Sigmoid colon (tissue), 7 donors: ENCODE results near the gene ZBTB40. TPM values are rescaled to one million over a fixed set of nuclear protein-coding genes. Genes with fewer than 3 reads are reported as not detected.

Source experiments
- DNase-seq: peaks from one replicate; pipeline ENCODE4 v3.0.0-alpha.2; 2019
- H3K27ac ChIP-seq, 4 donors: fragments of 200-600 bp; sonication (generic); one replicate each; pipeline ENCODE4 v1.5.1; 2016 to 2019; ENCODE audit warnings: mild to moderate bottlenecking in 1 of 4
- H3K27me3 ChIP-seq, 3 donors: fragments of 200-600 bp; sonication (generic); one replicate each; pipeline ENCODE4 v1.5.1; 2019; ENCODE audit warnings: mild to moderate bottlenecking in 1 of 3
- H3K36me3 ChIP-seq, 4 donors: fragments of 200-600 bp; sonication (generic); one replicate each; pipeline ENCODE4 v1.5.1; 2016 to 2019
- H3K4me1 ChIP-seq, 4 donors: fragments of 200-600 bp; sonication (generic); one replicate each; pipeline ENCODE4 v1.5.1; 2017 to 2019
- H3K4me3 ChIP-seq, 4 donors: fragments of 200-600 bp; sonication (generic); one replicate each; pipeline ENCODE4 v1.5.1; 2017 to 2019; ENCODE audit warnings: mild to moderate bottlenecking in 2 of 4, moderate library complexity in 1 of 4
- H3K9me3 ChIP-seq, 4 donors: fragments of 200-600 bp in 3 of 4; sonication (generic) in 3 of 4; one replicate each; pipeline versions ENCODE4 v1.5.1 to v1.6.1; 2013 to 2019
- CTCF ChIP-seq, 4 experiments: fragments of 450-650 bp in 3 of 4; fragments of 200-600 bp in 1 of 4; IDR thresholded peaks; one replicate each; pipeline ENCODE4 v1.5.1; 2016 to 2019; ENCODE audit warnings: antibody characterized with exemption in 4 of 4, mild to moderate bottlenecking in 3 of 4, moderate library complexity in 2 of 4
- EP300 ChIP-seq, 4 donors: sonication (generic); formaldehyde crosslinking; IDR thresholded peaks; one replicate each; pipeline ENCODE4 v1.6.1; 2017; ENCODE audit warnings: antibody characterized with exemption in 4 of 4
- POLR2A ChIP-seq, 2 donors: fragments of 450-650 bp; IDR thresholded peaks; one replicate each; pipeline ENCODE4 v1.6.1; 2016; ENCODE audit warnings: antibody characterized with exemption in 2 of 2, mild to moderate bottlenecking in 2 of 2, moderate library complexity in 2 of 2
- POLR2AphosphoS5 ChIP-seq, 4 donors: sonication (generic); formaldehyde crosslinking; IDR thresholded peaks; one replicate each; pipeline ENCODE4 v1.6.1; 2017; ENCODE audit warnings: antibody characterized with exemption in 4 of 4
- WGBS, 2 donors: extraction: QIAGEN DNeasy Blood & Tissue Kit; methylation state at CpG; one replicate each; pipeline ENCODE4 v1.1.7; 2013; 5-methylcytosine and 5-hydroxymethylcytosine counted together
- intact Hi-C: fragments of 100-400 bp; cut with DNase I; formaldehyde crosslinking; loops from one replicate; pipeline ENCODE4 v1.15.1; 2023
- polyA plus RNA-seq, 3 donors: library from polyadenylated mRNA; stranded (reverse); fragments of 200-250 nt; gene quantifications; one replicate each; pipeline ENCODE4 v1.2.3, GENCODE V29; 2013
- total RNA-seq, 4 donors: library from RNA; depleted of rRNA; stranded (reverse); fragments of >200 nt; gene quantifications; one replicate each; pipeline ENCODE4 v1.1.0, GENCODE V29; 2016
- donor health status: healthy with polysubstance abuse.
- donor health status: Bipolar disorder and iron deficiency.
- donor health status: healthy.

Gene ZBTB40
- total and polyA plus RNA-seq, 7 donors, result 1.8 to 22.2 (median 14.3) TPM

GRCh38 chr1:22528451-22528850 lies 76.8 kb downstream of the ZBTB40 start:
- Histone ChIP-seq H3K27ac (peak overlapping the region in 1 of 4 donors; percentile 31), H3K27me3 (no peaks in the 10 kb centered on the region), H3K4me1 (peaks cover 0 to 32% (median 25%) of the 10 kb centered on the region in 4 donors), H3K9me3 (no peaks in the 10 kb centered on the region), H3K4me3 (no peak overlapping the region), H3K36me3 (peaks cover 11 to 47% (median 36%) of the 10 kb centered on the region in 4 donors)
- TF ChIP-seq EP300 (IDR thresholded peaks at IDR 0.05), result no peak
- TF ChIP-seq POLR2AphosphoS5 (IDR thresholded peaks at IDR 0.05), result no peak
- no peak for TF ChIP-seq POLR2A (IDR thresholded peaks at IDR 0.05)
- no peak for DNase-seq
- intact Hi-C loops, result no loop called here
- 96 to 98% methylated on average over 7 of the region's 7 CpGs for WGBS, 2 donors

GRCh38 chr1:22529901-22530621 lies 78.4 kb downstream of the ZBTB40 start:
- TF ChIP-seq POLR2A (IDR thresholded peaks at IDR 0.05), result no peak
- TF ChIP-seq POLR2AphosphoS5 (IDR thresholded peaks at IDR 0.05), result no peak
- TF ChIP-seq EP300 (IDR thresholded peaks at IDR 0.05), result no peak
- no peak for TF ChIP-seq CTCF (IDR thresholded peaks at IDR 0.05)
- 77 to 80% methylated on average over 12 of the region's 12 CpGs for WGBS, 2 donors
- intact Hi-C loops, result no loop called here

GRCh38 chr1:22530715-22531114 lies 79.1 kb downstream of the ZBTB40 start:
- Histone ChIP-seq H3K27ac (peak overlapping the region; percentile 2 to 67 (median 44)), H3K36me3 (peaks cover 9 to 24% (median 19%) of the 10 kb centered on the region in 4 donors), H3K27me3 (no peaks in the 10 kb centered on the region), H3K4me3 (no peak overlapping the region), H3K4me1 (peaks cover 0 to 32% (median 25%) of the 10 kb centered on the region in 4 donors), H3K9me3 (no peaks in the 10 kb centered on the region)
- intact Hi-C loops, result no loop called here
- peak; percentile 11 for DNase-seq
- WGBS, 2 donors, result 84 to 91% methylated on average over 3 of the region's 3 CpGs
- no peak for TF ChIP-seq EP300 (IDR thresholded peaks at IDR 0.05)
- TF ChIP-seq POLR2A (IDR thresholded peaks at IDR 0.05), result no peak
- no peak for TF ChIP-seq CTCF (IDR thresholded peaks at IDR 0.05)
- TF ChIP-seq POLR2AphosphoS5 (IDR thresholded peaks at IDR 0.05), result no peak

More at GRCh38 chr1:22529901-22530621, 78.4 kb downstream of the ZBTB40 start:
- no peak overlapping the region for H3K4me3 ChIP-seq
- H3K36me3 ChIP-seq, result peaks cover 9 to 31% (median 23%) of the 10 kb centered on the region in 4 donors
- DNase-seq, result peak; percentile 69
- H3K4me1 ChIP-seq, result peaks cover 0 to 32% (median 25%) of the 10 kb centered on the region in 4 donors
- peak overlapping the region; percentile 2 to 67 (median 44) for H3K27ac ChIP-seq
- H3K9me3 ChIP-seq, result no peaks in the 10 kb centered on the region
- H3K27me3 ChIP-seq, result no peaks in the 10 kb centered on the region

- H3K4me1 ChIP-seq, result peaks cover 0 to 32% (median 25%) of the 10 kb centered on the region in 4 donors
- TF ChIP-seq CTCF (IDR thresholded peaks at IDR 0.05) (no peak), POLR2A (IDR thresholded peaks at IDR 0.05) (no peak), EP300 (IDR thresholded peaks at IDR 0.05) (no peak), POLR2AphosphoS5 (IDR thresholded peaks at IDR 0.05) (no peak)
- 69 to 71% methylated on average over 6 of the region's 6 CpGs for WGBS, 2 donors
- H3K4me3 ChIP-seq, result no peak overlapping the region
- no peaks in the 10 kb centered on the region for H3K9me3 ChIP-seq
- intact Hi-C loops, result no loop called here
- H3K27ac ChIP-seq, result peak overlapping the region in 3 of 4 donors; percentile 31 to 67 (median 57)
- H3K36me3 ChIP-seq, result peaks cover 7 to 19% (median 13%) of the 10 kb centered on the region in 4 donors
- H3K27me3 ChIP-seq, result no peaks in the 10 kb centered on the region
- no peak for DNase-seq
These were observed 79.6 kb downstream of the ZBTB40 start for GRCh38 chr1:22531251-22531650.

- Histone ChIP-seq H3K27ac (no peak overlapping the region), H3K36me3 (no peaks in the 10 kb centered on the region), H3K27me3 (no peaks in the 10 kb centered on the region), H3K4me3 (no peak overlapping the region), H3K9me3 (no peaks in the 10 kb centered on the region), H3K4me1 (peaks cover 0 to 32% (median 25%) of the 10 kb centered on the region in 4 donors)
- 78 to 88% methylated on average over 11 of the region's 11 CpGs for WGBS, 2 donors
- DNase-seq, result no peak
- intact Hi-C loops, result no loop called here
- TF ChIP-seq CTCF (IDR thresholded peaks at IDR 0.05), result no peak
- TF ChIP-seq EP300 (IDR thresholded peaks at IDR 0.05), result no peak
- no peak for TF ChIP-seq POLR2A (IDR thresholded peaks at IDR 0.05)
- TF ChIP-seq POLR2AphosphoS5 (IDR thresholded peaks at IDR 0.05), result no peak
These were observed 81.7 kb downstream of the ZBTB40 start for GRCh38 chr1:22533244-22533895.
